GM21367 (cell line): ENCODE measurements around the gene BACH2.
"Not testable (repeated sequence)": the region's sequence is repeated elsewhere in the genome, so short reads cannot be mapped to it uniquely, and the experiment has no call there.

Experiments used
- ATAC-seq: cut with Tn5 transposase; IDR thresholded peaks from one replicate; pipeline ENCODE4 v1.9.1; 2021; ENCODE audit not compliant: unreplicated experiment

BACH2 gene

GRCh38 chr6:90282265-90282664, 14.4 kb downstream of the BACH2 start:
- ATAC-seq = not testable (repeated sequence)

GRCh38 chr6:90278129-90278528, 18.5 kb downstream of the BACH2 start:
- no peak for ATAC-seq

- no peak for ATAC-seq
Measured at GRCh38 chr6:90277302-90278011, 19.2 kb downstream of the BACH2 start.

- ATAC-seq = no peak
Measured at GRCh38 chr6:90274451-90275030, 22.1 kb downstream of the BACH2 start.

- ATAC-seq = no peak
Measured at GRCh38 chr6:90273863-90274262, 22.8 kb downstream of the BACH2 start.

DNA sequence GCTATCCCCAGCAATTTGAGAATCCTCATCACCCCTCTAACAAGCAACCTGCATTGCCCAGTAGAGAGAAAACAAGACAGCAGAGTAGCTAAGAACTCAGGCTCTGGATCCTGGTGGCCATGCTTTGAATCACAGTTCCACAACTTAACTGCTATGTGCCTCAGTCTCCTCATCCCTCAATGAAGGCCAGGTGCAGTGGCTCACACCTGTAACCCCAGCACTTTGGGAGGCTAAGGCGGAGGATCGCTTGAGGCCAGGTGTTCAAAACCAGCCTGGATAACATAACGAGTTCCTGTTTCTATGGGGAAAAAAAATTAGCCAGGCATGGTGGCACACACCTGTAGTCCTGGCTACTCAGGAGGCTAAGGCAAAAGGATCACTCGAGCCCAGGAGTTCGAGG, 23.7 kb downstream of the BACH2 start:
- no peak for ATAC-seq

DNA sequence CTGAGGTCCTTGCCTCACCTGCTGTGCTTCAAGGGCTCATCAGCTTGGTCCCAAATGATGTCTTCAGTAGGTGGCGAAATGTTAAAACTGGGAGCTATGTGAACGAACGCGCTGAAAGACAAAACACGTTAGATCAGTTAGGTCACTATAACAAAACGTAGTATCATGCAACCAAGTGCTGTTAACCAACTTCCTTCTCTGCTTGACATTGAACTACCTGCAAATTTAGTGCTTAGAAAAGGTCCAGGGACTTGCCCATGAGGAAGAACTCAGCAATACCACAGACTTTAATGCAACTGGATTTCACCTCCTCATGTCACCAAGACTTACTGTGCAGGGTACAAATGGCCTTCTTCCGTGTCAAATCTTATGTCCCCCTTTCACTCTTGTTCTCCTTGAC, 24.8 kb downstream of the BACH2 start:
- ATAC-seq = no peak

GRCh38 chr6:90269334-90269733, 27.3 kb downstream of the BACH2 start:
- no peak for ATAC-seq

DNA sequence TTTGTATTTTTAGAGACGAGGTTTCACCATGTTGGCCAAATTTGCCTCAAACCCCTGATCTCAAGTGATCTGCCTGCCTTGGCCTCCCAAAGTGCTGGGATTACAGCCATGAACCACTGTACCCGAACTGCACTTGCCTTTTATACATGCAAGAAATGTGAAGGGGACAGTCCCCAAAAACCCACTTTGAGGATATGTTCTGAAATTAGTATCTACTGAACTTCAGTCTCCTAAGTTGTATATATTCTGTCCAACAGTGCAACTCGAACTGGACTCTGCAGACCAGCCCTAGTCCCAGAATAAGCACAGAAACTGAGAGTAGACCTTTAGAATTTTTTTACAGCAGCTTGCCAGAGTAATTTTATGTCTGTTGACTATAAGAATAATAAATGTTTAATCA, 28.5 kb downstream of the BACH2 start:
- no peak for ATAC-seq

DNA sequence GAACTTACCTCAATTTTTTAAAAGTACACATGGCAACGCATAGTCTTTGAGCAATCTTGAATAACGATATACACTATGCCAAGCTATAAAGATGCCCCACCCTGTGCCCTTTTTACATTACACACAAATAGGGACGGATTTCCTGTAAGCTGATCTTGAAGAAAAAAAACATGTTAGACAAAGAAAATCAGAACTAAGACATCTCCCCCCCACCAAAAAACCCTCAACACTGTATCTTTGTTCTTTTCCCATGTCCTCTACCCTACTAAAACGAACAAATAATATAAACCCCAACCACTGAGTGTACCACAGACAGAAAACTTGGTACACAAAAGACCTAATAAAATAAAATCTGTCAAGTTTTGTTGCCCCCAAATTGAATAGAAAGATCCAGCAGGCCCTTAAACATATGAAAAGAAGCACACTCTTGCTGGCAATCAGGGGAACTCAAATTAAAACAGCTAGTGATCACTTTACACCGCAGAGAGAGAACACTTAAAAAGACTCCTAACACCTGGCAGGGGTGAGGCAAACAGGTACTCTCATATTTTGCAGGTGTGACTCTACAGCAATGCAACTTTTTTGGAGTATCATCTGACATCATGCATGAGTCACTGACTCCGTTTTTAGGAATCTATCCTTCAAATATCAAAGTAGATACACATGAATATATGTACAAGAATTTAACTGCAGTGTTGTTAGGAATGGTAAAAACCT, 29.6 kb downstream of the BACH2 start:
- ATAC-seq = no peak

GRCh38 chr6:90264561-90264960, 32.1 kb downstream of the BACH2 start:
- no peak for ATAC-seq

GRCh38 chr6:90263633-90264032, 33.0 kb downstream of the BACH2 start:
- no peak for ATAC-seq

DNA sequence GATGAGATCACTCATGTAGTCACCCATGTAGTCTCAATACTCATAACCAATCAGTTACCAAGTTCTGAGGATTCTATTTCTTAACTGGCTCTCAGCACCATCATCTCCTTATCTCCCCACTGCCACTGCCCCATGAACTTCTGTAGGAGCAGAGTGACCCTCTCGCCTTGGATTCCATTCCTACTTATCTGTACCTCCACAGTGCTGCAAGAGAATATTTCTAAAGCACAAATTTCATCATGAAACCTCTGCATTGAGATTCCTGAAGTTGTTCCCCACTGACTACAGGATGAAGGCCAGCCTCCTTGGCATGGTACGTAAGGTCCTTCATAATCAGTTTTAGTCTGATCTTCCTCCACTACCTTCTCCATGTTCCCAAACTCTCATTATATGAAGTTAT, 34.8 kb downstream of the BACH2 start:
- no peak for ATAC-seq

GRCh38 chr6:90257486-90257738, 39.2 kb downstream of the BACH2 start:
- no peak for ATAC-seq

DNA sequence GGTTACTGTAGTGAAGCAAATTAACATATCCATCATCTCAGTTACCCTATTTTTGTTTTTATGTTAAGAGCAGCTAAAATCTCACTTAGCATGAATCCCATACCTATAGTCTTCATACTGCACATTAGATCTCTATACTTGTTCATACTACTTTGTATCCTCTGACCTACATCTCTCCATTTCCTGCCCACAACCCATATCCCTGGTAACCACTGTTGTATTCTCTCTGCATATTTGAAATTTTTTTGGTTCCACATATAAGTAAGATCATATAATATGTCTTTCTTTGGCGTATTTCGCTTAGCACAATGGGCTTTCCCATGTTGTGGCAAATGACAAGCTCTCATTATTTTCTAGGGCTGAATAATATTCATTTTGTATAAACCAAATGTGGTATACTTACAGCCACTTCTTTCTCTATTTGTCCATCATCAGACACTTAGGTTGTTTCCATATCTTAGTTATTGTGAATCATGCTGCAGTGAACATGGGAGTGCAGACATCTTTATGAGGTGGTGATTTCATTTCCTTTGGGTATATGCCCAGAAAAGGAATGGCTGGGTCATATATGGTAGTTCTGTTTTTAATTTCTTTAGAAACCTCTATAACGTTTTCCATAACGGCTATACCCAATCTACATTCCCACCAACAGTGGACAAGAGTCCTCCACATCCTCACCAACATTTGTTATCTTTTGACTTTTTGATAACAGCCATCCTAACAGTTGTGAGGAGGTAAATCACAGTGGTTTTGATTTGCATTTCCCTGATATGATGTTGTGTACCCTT, 39.8 kb downstream of the BACH2 start:
- no peak for ATAC-seq

DNA sequence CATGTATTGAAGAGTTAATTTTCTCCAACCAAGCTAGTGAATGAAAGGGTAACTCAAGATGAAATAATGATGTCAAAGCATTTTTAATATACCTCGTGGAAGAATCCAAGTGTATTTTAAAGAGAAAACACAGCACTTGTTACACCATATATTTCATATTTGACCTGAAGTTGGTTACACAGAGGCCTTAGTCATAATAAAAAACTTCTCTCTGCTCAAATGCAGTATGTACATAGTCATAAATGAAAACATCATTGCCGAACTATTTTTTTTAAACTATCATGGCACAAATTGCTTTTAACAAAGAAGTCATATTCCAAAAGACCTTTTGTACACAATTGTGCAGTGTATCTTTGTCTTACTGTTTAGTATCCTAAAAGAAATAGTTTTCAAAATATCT, 43.0 kb downstream of the BACH2 start:
- ATAC-seq = no peak

- ATAC-seq = peak; percentile 88
Measured at GRCh38 chr6:90251295-90251992, 45.2 kb downstream of the BACH2 start.

DNA sequence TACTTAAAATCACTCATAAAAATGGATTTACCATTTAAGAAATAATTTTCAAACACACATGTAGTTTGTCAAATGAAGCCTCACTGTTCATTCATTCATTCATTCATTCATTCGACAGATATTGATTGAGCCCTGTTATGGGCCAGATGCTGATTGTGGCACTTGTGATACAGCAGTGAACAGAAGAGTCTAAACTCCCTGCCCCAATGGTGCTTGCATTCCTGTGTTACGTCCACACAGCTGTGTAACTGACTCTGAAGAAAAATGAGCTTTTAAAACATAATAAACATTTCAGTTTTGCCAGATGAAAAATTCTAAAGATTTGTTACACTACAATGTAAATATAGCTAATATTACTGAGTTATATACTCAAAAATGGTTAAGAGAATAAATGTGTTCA, 46.2 kb downstream of the BACH2 start:
- ATAC-seq = no peak

- no peak for ATAC-seq
Measured at GRCh38 chr6:90249458-90249857, 47.2 kb downstream of the BACH2 start.

DNA sequence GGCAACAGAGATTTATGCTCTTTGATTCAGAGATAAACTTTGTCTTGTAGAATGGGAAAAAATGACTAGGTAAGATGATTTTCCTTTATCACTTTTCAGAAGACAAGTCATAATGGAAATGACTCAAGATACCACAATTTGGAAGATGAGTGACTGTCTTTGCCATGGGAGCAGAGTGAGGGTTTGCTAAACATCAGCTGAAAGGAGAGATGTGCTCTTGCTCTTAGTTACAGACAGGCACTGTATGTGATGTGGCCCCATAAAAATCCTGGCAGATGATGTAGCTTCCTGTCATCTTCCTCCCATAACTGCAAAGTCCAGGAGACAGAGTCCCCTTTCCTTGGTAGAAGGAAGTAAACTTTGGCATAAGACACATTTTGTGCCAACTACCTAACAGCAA, 47.6 kb downstream of the BACH2 start:
- no peak for ATAC-seq

- no peak for ATAC-seq
Measured at GRCh38 chr6:90247262-90247661, 49.4 kb downstream of the BACH2 start.
